ENCODE results near the gene SPATA2L.

GRCh38 chr16:89744813-89745212 lies 43.3 kb upstream of the SPATA2L start:
- TF ChIP-seq CTCF (IDR thresholded peaks at IDR 0.05; ENCODE audit: control extremely low read depth in 1 of 3, insufficient read depth in 1 of 3, low read depth in 1 of 3, low read length in 3 of 3) (no peak), TAF1 (IDR thresholded peaks at IDR 0.05; ENCODE audit: low read depth, low read length) (no peak), EP300 (IDR thresholded peaks at IDR 0.05; ENCODE audit: borderline replicate concordance in 1 of 2, low read depth in 2 of 2, low read length in 2 of 2) (no peak), SRF (IDR thresholded peaks at IDR 0.05; ENCODE audit: low read depth, low read length) (no peak), CEBPB (IDR thresholded peaks at IDR 0.05; ENCODE audit: low read depth, low read length) (no peak), ZNF274 (IDR thresholded peaks at IDR 0.05; ENCODE audit: borderline replicate concordance, extremely low read depth, low read length) (no peak), ATF3 (IDR thresholded peaks at IDR 0.05; ENCODE audit: insufficient read depth, low read depth, low read length) (no peak), MAFK (IDR thresholded peaks at IDR 0.05; ENCODE audit: low read depth, low read length) (no peak)

Data from H1 (cell line).